ENCODE data around the gene HMGCL. TPM values are rescaled to one million over a fixed set of nuclear protein-coding genes. Genes with fewer than 3 reads are reported as not detected.
"Not testable (repeated sequence)": the region's sequence is repeated elsewhere in the genome, so short reads cannot be mapped to it uniquely, and the experiment has no call there.

Gene HMGCL
- total RNA-seq, 3 donors from 2014 or later = 45.2 to 83.4 (median 62.6) TPM

DNA sequence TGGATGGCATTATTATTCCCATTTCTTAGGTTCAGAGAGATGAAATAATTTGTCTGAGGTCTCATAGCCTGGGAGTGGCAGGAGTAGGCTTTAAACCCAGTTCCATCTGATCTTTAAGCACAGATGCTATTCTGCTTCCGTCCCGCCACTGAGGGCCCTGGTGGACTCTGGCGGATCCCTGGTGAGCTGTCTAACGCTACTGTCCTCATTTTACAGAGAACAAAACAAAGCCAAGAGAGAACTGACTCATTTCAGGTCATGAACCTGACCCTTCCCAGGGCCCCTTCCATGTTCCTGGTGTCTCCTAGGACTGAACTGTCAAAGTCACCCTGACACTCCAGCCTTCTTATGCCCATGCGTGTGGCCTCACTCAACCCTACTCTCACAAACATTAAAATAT is 21.6 kb downstream of the HMGCL start:
- intact Hi-C loops (cut with DNase I, micrococcal nuclease) = loop anchor here in 1 of 2 donors (10.0 kb wide), 1 partner anchor 221 kb away; no protein-coding TSS in a partner anchor

GRCh38 chr1:23802809-23803342 is 22.4 kb downstream of the HMGCL start:
- ATAC-seq = not testable (repeated sequence)

More for the DNA sequence above, 21.6 kb downstream of the HMGCL start:
- no peak for DNase-seq
- Histone ChIP-seq H3K4me3 (no peak overlapping the region), H3K4me1 (ENCODE audit: low read depth) (peaks cover 16% of the 10 kb centered on the region), H3K9me3 (no peaks in the 10 kb centered on the region), H3K36me3 (ENCODE audit: low read depth) (no peaks in the 10 kb centered on the region)
- ATAC-seq = no peak
- TF ChIP-seq, protein P1, sequence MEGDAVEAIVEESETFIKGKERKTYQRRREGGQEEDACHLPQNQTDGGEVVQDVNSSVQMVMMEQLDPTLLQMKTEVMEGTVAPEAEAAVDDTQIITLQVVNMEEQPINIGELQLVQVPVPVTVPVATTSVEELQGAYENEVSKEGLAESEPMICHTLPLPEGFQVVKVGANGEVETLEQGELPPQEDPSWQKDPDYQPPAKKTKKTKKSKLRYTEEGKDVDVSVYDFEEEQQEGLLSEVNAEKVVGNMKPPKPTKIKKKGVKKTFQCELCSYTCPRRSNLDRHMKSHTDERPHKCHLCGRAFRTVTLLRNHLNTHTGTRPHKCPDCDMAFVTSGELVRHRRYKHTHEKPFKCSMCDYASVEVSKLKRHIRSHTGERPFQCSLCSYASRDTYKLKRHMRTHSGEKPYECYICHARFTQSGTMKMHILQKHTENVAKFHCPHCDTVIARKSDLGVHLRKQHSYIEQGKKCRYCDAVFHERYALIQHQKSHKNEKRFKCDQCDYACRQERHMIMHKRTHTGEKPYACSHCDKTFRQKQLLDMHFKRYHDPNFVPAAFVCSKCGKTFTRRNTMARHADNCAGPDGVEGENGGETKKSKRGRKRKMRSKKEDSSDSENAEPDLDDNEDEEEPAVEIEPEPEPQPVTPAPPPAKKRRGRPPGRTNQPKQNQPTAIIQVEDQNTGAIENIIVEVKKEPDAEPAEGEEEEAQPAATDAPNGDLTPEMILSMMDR (IDR thresholded peaks at IDR 0.05) = no peak

GRCh38 chr1:23801876-23802275 is 23.4 kb downstream of the HMGCL start:
- TF ChIP-seq, protein P1 (IDR thresholded peaks at IDR 0.05) = no peak
- intact Hi-C loops (cut with DNase I, micrococcal nuclease) = loop anchor here in 1 of 2 donors (10.0 kb wide), 1 partner anchor 223 kb away; no protein-coding TSS in a partner anchor
- ATAC-seq = no peak
- Histone ChIP-seq H3K4me3 (no peak overlapping the region), H3K36me3 (ENCODE audit: low read depth) (no peaks in the 10 kb centered on the region), H3K4me1 (ENCODE audit: low read depth) (peaks cover 23% of the 10 kb centered on the region), H3K9me3 (no peaks in the 10 kb centered on the region)
- peak in 2 of 3 donors; percentile 43 to 60 for DNase-seq

More at GRCh38 chr1:23802809-23803342, 22.4 kb downstream of the HMGCL start:
- not testable (repeated sequence) for H3K36me3 ChIP-seq (ENCODE audit: low read depth); DNase-seq; H3K4me3 ChIP-seq; H3K9me3 ChIP-seq
- intact Hi-C loops (cut with DNase I, micrococcal nuclease) = loop anchor here in 1 of 2 donors (10.0 kb wide), 1 partner anchor 222 kb away; no protein-coding TSS in a partner anchor
- peaks cover 17% of the 10 kb centered on the region for H3K4me1 ChIP-seq (ENCODE audit: low read depth)

GRCh38 chr1:23801338-23801748 is 23.9 kb downstream of the HMGCL start:
- ATAC-seq (no peak), DNase-seq (peak in 2 of 3 donors; percentile 59 to 69)
- Histone ChIP-seq H3K36me3 (ENCODE audit: low read depth) (no peaks in the 10 kb centered on the region), H3K9me3 (no peaks in the 10 kb centered on the region), H3K4me3 (peak overlapping the region; percentile 90), H3K4me1 (ENCODE audit: low read depth) (peaks cover 26% of the 10 kb centered on the region)
- TF ChIP-seq, protein P1 (IDR thresholded peaks at IDR 0.05) = no peak
- intact Hi-C loops (cut with DNase I, micrococcal nuclease) = loop anchor here in 1 of 2 donors (10.0 kb wide), 1 partner anchor 223 kb away; no protein-coding TSS in a partner anchor

GRCh38 chr1:23800400-23801337 is 24.6 kb downstream of the HMGCL start, which contains the start of gene GALE:
TSS of gene GALE (minus strand) at chr1:23800754. CDS start at chr1:23799007, 1,747 bp downstream.
- peaks cover 27% of the 10 kb centered on the region for H3K4me1 ChIP-seq (ENCODE audit: low read depth)
- peak; percentile 98 to 99 (median 99) for DNase-seq
- TF ChIP-seq, protein P1 (IDR thresholded peaks at IDR 0.05) = no peak
- peak; percentile 86 for ATAC-seq
- no peaks in the 10 kb centered on the region for H3K36me3 ChIP-seq (ENCODE audit: low read depth)
- intact Hi-C loops (cut with DNase I, micrococcal nuclease) = loop anchor here in 1 of 2 donors (10.0 kb wide), 1 partner anchor 224 kb away; no protein-coding TSS in a partner anchor
- H3K4me3 ChIP-seq = peak within 1 kb of the TSS; percentile 90
- H3K9me3 ChIP-seq = no peaks in the 10 kb centered on the region
